Muscle layer of colon (tissue), 2 donors: Measurements from ENCODE around the gene SDF2L1.
"Not testable (repeated sequence)": the region's sequence is repeated elsewhere in the genome, so short reads cannot be mapped to it uniquely, and the experiment has no call there.

Experiments
- H3K27ac ChIP-seq: one replicate; pipeline ENCODE4 v1.7.0; 2013; ENCODE audit warnings: low read depth, mild to moderate bottlenecking, low read length, moderate library complexity
- H3K27me3 ChIP-seq, 2 donors: one replicate each; pipeline ENCODE4 v1.7.0; 2013; ENCODE audit warnings: low read length in 2 of 2, mild to moderate bottlenecking in 2 of 2; ENCODE audit not compliant: insufficient read depth in 2 of 2, control insufficient read depth in 1 of 2
- H3K36me3 ChIP-seq: one replicate; pipeline ENCODE4 v1.7.0; 2013; ENCODE audit warnings: mild to moderate bottlenecking, low read length; ENCODE audit not compliant: insufficient read depth
- H3K4me1 ChIP-seq: one replicate; pipeline ENCODE4 v1.7.0; 2013; ENCODE audit warnings: mild to moderate bottlenecking, low read length; ENCODE audit not compliant: insufficient read depth
- H3K4me3 ChIP-seq, 2 donors: one replicate each; pipeline ENCODE4 v1.7.0; 2013; ENCODE audit warnings: low read length in 2 of 2, low read depth in 1 of 2, mild to moderate bottlenecking in 1 of 2, moderate library complexity in 1 of 2
- H3K9ac ChIP-seq: one replicate; pipeline ENCODE4 v1.7.0; 2013; ENCODE audit warnings: low read length
- H3K9me3 ChIP-seq: one replicate; pipeline ENCODE4 v1.7.0; 2013; ENCODE audit warnings: mild to moderate bottlenecking, low read length
- donor health status: abdominal sarcoma.
- donor health status: Adenocarcinoma of cecum.

The SDF2L1 gene

DNA sequence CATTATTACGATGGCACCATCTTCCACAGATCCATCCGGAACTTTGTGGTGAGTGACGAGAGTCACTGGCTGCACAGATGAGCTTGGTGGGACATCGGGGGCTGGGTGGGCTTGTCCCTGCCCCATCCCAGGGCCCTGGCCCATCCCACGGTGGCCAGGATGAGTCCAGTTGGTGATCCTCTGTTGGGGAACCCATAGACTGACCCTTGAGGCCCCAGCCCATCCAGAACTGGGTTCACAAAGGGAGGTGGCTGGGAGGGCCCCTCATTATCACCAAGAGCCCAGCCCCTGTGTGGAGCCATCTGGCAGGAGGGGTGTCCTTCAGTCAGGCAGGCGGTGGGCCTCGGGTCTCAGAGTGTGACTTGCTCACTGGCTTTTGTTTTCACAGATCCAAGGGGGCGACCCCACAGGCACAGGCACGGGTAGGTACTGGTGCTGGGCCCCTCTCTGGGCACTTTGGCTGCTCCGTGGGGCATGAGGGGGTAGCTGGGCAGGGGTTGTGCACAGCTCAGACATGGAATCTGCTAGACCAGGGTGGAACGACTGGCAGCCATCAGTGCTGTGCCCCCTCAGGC lies 45.7 kb downstream of the SDF2L1 start:
- H3K36me3 ChIP-seq: peaks cover 26% of the 10 kb centered on the region
- H3K4me1 ChIP-seq: no peaks in the 10 kb centered on the region
- H3K9me3 ChIP-seq: no peaks in the 10 kb centered on the region
- H3K27ac ChIP-seq: no peak overlapping the region
- no peak overlapping the region for H3K4me3 ChIP-seq
- H3K9ac ChIP-seq: no peak overlapping the region
- no peaks in the 10 kb centered on the region for H3K27me3 ChIP-seq

- Histone ChIP-seq H3K9ac (no peak overlapping the region), H3K4me3 (no peak overlapping the region), H3K27me3 (no peaks in the 10 kb centered on the region), H3K9me3 (no peaks in the 10 kb centered on the region), H3K27ac (no peak overlapping the region), H3K4me1 (no peaks in the 10 kb centered on the region), H3K36me3 (peaks cover 24% of the 10 kb centered on the region)
Measured at GRCh38 chr22:21688341-21688705, 46.2 kb downstream of the SDF2L1 start.

GRCh38 chr22:21688706-21689381 lies 46.7 kb downstream of the SDF2L1 start:
- H3K36me3 ChIP-seq: peaks cover 26% of the 10 kb centered on the region
- H3K4me3 ChIP-seq: no peak overlapping the region
- no peaks in the 10 kb centered on the region for H3K9me3 ChIP-seq
- no peak overlapping the region for H3K27ac ChIP-seq
- H3K27me3 ChIP-seq: no peaks in the 10 kb centered on the region
- H3K4me1 ChIP-seq: no peaks in the 10 kb centered on the region
- no peak overlapping the region for H3K9ac ChIP-seq

DNA sequence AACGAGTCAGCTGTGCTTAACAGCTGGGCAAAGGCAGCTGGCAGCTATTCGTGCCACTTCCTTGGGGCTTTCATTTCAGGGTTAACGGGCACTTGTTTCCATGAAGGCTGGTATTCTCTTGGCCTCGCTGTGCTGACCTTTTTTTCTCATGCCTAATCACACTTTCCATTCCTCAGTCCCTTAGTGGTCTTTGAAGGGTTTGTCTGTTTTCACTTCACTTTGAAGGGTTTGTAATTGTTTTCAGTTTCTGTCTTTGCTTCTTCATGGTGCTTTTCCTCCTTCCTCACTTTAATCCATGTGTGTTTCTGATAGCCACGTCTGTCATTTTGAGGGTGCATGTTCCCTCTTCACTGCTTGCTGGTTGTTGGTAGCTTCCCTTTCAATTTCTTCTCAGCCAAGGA lies 48.3 kb downstream of the SDF2L1 start:
- Histone ChIP-seq H3K9me3 (no peaks in the 10 kb centered on the region), H3K27me3 (no peaks in the 10 kb centered on the region), H3K4me1 (no peaks in the 10 kb centered on the region), H3K4me3 (no peak overlapping the region), H3K27ac (no peak overlapping the region), H3K36me3 (peaks cover 39% of the 10 kb centered on the region), H3K9ac (no peak overlapping the region)

DNA sequence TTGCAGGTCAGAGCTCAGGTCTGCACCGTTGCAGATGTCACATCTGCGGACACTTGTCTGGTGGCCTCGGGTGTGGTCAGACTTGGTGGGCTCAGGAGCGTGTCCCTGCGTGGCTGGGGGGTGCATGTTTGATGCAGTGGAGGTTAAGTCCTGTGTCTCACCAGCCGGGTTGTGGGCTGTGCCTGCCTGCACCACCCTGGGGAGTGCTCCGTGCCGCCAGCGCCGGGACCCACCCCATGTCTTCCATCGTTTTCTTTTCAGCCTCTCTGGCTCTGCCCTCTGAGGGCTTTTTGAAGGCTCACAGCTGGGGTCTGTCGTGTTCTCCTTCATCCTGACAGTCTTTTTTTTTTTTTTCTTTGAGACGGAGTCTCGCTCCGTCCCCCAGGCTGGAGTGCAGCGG lies 49.7 kb downstream of the SDF2L1 start:
- no peaks in the 10 kb centered on the region for H3K27me3 ChIP-seq
- H3K9me3 ChIP-seq: no peaks in the 10 kb centered on the region
- no peak overlapping the region for H3K9ac ChIP-seq
- H3K27ac ChIP-seq: no peak overlapping the region
- H3K36me3 ChIP-seq: peaks cover 44% of the 10 kb centered on the region
- H3K4me3 ChIP-seq: no peak overlapping the region
- H3K4me1 ChIP-seq: no peaks in the 10 kb centered on the region

GRCh38 chr22:21692856-21693255 lies 50.8 kb downstream of the SDF2L1 start:
- H3K9me3 ChIP-seq, H3K4me1 ChIP-seq, H3K27me3 ChIP-seq, H3K27ac ChIP-seq, H3K9ac ChIP-seq, H3K4me3 ChIP-seq: not testable (repeated sequence)
- H3K36me3 ChIP-seq: peaks cover 46% of the 10 kb centered on the region

DNA sequence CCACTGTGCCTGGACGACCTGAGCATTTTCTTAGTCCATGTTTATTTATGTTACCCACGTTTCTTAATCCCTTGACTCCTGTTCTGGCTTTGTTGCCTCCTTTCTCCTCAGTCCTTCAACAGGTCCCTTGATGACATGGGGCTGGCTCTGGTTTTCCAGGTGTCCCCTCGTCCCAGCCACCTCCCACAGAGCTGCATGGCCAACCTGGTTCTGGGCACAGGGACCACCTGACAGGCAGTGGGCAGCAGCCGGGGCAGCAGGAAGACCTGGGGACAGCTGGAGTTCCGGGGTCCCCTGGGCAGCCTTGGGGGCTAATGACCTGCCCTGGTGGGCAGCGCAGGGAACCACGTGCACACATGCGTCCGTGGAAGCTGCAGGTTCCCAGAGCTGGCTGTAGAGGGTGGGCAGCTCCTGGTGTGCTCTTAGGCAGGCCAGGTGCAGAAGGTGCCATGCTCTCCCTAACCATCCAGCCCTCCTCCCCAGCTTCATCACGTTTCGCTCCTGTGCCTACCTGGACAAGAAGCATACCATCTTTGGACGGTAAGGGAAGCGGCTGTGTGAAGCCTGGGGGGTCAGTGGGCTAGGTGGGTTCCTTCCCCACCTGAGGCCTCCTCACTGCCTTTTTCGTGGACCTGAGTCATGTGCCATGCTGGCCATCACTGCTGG lies 51.4 kb downstream of the SDF2L1 start:
- Histone ChIP-seq H3K4me1 (peaks cover 9% of the 10 kb centered on the region), H3K36me3 (peaks cover 46% of the 10 kb centered on the region), H3K9ac (no peak overlapping the region), H3K4me3 (no peak overlapping the region), H3K27ac (no peak overlapping the region), H3K9me3 (no peaks in the 10 kb centered on the region), H3K27me3 (no peaks in the 10 kb centered on the region)
